SK-N-MC (cell line): ENCODE results near the gene TRPM6.

Source experiments
- EZH2 ChIP-seq: fragments of 200-600 bp; sonication (generic); IDR thresholded peaks from one replicate; pipeline ENCODE4 v1.6.1; 2017; ENCODE audit warnings: antibody characterized with exemption
- POLR2AphosphoS5 ChIP-seq: IDR thresholded peaks from 2 replicates; pipeline ENCODE4 v1.6.1; 2012; ENCODE audit warnings: mild to moderate bottlenecking, low read depth, low read length, borderline replicate concordance

GRCh38 chr9:74935008-74935407 lies 47.3 kb upstream of the TRPM6 start:
- no peak for TF ChIP-seq POLR2AphosphoS5
- no peak for TF ChIP-seq EZH2
